Lower leg skin (tissue), 4 donors: ENCODE results near the gene ANKRD22. TPM values are rescaled to one million over a fixed set of nuclear protein-coding genes. Genes with fewer than 3 reads are reported as not detected.
A peak's percentile ranks its signal among the peaks of the same experiment; 100 is the strongest.

ENCODE experiments used
- DNase-seq, 2 donors: peaks; one replicate each; pipeline ENCODE4 v3.0.0-alpha.2; 2019; ENCODE audit warnings: low spot score in 2 of 2
- H3K4me3 ChIP-seq: fragments of 200-600 bp; sonication (generic); 2 replicates; pipeline ENCODE4 v1.5.1; 2017; ENCODE audit warnings: mild to moderate bottlenecking, low read depth; ENCODE audit not compliant: poor library complexity, severe bottlenecking
- CTCF ChIP-seq, 3 donors: fragments of 450-650 bp; IDR thresholded peaks; one replicate each; pipeline ENCODE4 v1.5.1; 2016; ENCODE audit warnings: antibody characterized with exemption in 3 of 3, mild to moderate bottlenecking in 3 of 3, moderate library complexity in 2 of 3
- POLR2A ChIP-seq, 2 donors: fragments of 450-650 bp; IDR thresholded peaks; one replicate each; pipeline ENCODE4 v1.6.1; 2016 to 2017; ENCODE audit warnings: antibody characterized with exemption in 2 of 2, mild to moderate bottlenecking in 1 of 2, moderate library complexity in 1 of 2
- WGBS, 2 donors: methylation state at CpG; one replicate each; pipeline ENCODE4 v1.1.5; 2018; 5-methylcytosine and 5-hydroxymethylcytosine counted together
- intact Hi-C: fragments of 100-400 bp; cut with DNase I; formaldehyde crosslinking; loops from one replicate; pipeline ENCODE4 v1.15.0; 2023; ENCODE audit warnings: low total_unique reads
- total RNA-seq, 4 donors: library from RNA; depleted of rRNA; stranded (reverse); fragments of >200 nt; gene quantifications; one replicate each; pipeline ENCODE4 v1.1.0, GENCODE V29; 2016

The ANKRD22 gene
- total RNA-seq, 4 donors from 2014 or later: 30.7 to 56.7 (median 35.4) TPM

- WGBS, 2 donors: 49 to 64% methylated on average over 2 of the region's 2 CpGs
- TF ChIP-seq CTCF (IDR thresholded peaks at IDR 0.05): no peak
- no peak for TF ChIP-seq POLR2A (IDR thresholded peaks at IDR 0.05)
- intact Hi-C loops: no loop called here
Measured at GRCh38 chr10:88866454-88866853, 14.8 kb upstream of the ANKRD22 start.

GRCh38 chr10:88865281-88865876, 13.7 kb upstream of the ANKRD22 start:
- no peak for DNase-seq
- H3K4me3 ChIP-seq: no peak overlapping the region
- WGBS, 2 donors: 56 to 61% methylated on average over 4 of the region's 4 CpGs
- TF ChIP-seq POLR2A (IDR thresholded peaks at IDR 0.05): no peak
- no peak for TF ChIP-seq CTCF (IDR thresholded peaks at IDR 0.05)
- intact Hi-C loops: no loop called here

More at GRCh38 chr10:88866454-88866853, 14.8 kb upstream of the ANKRD22 start:
- peak in 1 of 2 donors; percentile 34 for DNase-seq
- H3K4me3 ChIP-seq: no peak overlapping the region

DNA sequence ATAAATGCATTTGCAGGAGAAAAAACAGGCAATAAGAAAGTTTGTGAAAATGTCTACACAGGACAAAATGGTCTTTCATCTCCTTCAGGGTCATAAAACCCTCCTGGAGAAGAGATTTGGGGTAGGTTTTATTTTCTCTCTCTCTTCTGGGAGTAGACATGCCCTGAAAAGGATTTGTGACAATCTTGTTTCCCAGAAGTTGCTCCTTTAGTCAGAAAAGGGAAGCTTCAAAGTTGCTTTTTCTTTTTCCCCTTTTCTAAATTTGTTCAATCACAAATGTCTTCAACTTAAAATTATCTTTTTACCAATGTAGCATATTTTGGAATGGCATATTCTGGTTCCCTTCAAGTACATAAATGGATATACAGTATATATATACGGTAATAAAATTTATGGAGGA, 9.4 kb upstream of the ANKRD22 start:
- no peak for TF ChIP-seq CTCF (IDR thresholded peaks at IDR 0.05)
- TF ChIP-seq POLR2A (IDR thresholded peaks at IDR 0.05): no peak
- intact Hi-C loops: no loop called here
- H3K4me3 ChIP-seq: no peak overlapping the region
- DNase-seq: no peak
- WGBS, 2 donors: 0 to 94% methylated on average over 1 of the region's 1 CpG

DNA sequence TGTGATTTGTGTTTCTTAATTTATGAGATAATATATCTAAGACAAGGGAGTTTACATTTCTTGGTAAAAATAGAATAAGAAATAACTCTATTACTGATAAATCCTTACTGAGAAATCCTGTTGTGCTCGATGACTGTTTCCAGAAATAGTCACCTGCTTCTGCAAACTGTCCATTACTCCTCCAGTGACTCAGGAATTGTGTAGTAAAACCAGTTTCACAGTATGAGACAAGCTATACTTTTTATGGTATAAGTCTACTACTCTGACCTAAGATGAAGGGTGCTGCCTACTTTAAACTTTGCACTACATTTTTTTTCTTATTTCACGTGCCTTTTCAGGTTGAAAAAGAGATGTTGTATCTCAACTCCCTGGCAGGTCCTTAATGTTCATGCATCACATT, 6.8 kb upstream of the ANKRD22 start:
- intact Hi-C loops: no loop called here
- TF ChIP-seq POLR2A (IDR thresholded peaks at IDR 0.05): no peak
- no peak for TF ChIP-seq CTCF (IDR thresholded peaks at IDR 0.05)
- no peak for DNase-seq
- no peak overlapping the region for H3K4me3 ChIP-seq
- 51 to 54% methylated on average over 2 of the region's 2 CpGs for WGBS, 2 donors

DNA sequence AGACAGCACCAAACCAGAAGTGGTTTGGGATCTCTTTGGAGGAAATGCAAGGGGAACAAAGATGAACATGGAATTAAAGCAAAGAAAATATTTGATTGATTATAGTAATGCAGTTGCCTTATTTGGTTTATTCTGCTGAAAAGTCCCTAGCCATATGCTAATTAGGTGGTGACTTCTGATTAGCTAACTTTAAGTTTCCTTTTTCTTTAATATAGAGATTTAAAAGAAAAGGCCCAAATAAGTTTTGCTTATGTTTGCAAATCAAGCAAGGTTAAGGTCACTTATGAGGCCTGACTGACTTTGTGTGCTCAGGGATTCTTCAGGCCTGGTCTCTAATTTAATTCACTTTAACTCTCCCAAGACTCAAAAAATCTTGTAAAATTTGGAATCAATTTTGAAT, 6.2 kb upstream of the ANKRD22 start:
- DNase-seq: no peak
- TF ChIP-seq CTCF (IDR thresholded peaks at IDR 0.05): no peak
- TF ChIP-seq POLR2A (IDR thresholded peaks at IDR 0.05): no peak
- H3K4me3 ChIP-seq: no peak overlapping the region
- intact Hi-C loops: no loop called here

DNA sequence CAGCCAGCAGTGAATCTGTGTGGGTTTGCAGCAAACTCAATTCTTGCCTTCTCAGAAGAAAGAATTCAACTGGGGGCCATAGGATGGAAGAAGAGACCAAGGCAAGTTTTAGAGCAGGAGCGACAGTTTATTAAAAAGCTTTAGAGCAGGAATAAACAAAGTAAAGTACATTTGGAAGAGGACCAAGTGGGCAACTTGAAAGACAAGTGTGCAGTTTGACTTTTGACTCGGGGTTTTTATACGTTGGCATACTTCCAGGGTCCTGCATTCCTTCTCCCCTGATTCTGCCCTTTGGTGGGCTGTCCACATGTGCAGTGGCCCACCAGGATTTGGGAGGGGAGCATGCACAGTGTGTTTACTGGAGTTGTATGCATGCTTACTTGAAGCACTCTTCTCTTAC, 3.0 kb upstream of the ANKRD22 start:
- 45 to 71% methylated on average over 3 of the region's 3 CpGs for WGBS, 2 donors
- TF ChIP-seq POLR2A (IDR thresholded peaks at IDR 0.05) (no peak), CTCF (IDR thresholded peaks at IDR 0.05) (no peak)
- DNase-seq: no peak
- H3K4me3 ChIP-seq: no peak overlapping the region
- intact Hi-C loops: no loop called here
